ENCODE data around the gene ARID1B. TPM values are rescaled to one million over a fixed set of nuclear protein-coding genes. Genes with fewer than 3 reads are reported as not detected.
A peak's percentile ranks its signal among the peaks of the same experiment; 100 is the strongest.

Gene ARID1B
- total and polyA plus RNA-seq, 2 of the 4 experiments (the other 2 are of a cell fraction) = 14.5 to 20.1 TPM

GRCh38 chr6:156865019-156865629 lies 87.9 kb downstream of the ARID1B start:
- no peak overlapping the region for H2BK120ac ChIP-seq (ENCODE audit: low read depth, low read length)
- H3K27ac ChIP-seq (ENCODE audit: insufficient read depth, low read length) = no peak overlapping the region
- no peak overlapping the region for H4K8ac ChIP-seq (ENCODE audit: low read depth in 2 of 2, low read length in 2 of 2)
- ChIA-PET POLR2A (ENCODE audit: unreplicated experiment) (no interaction called here), CTCF (no interaction called here)
- peaks cover 25% of the 10 kb centered on the region for H3K9me1 ChIP-seq (ENCODE audit: insufficient read depth, low read length)
- H2BK5ac ChIP-seq (ENCODE audit: low read depth, low read length, poor library complexity, severe bottlenecking) = no peak overlapping the region
- H3K4me2 ChIP-seq (ENCODE audit: low read depth, low read length) = peak overlapping the region; percentile 21; the same call in 1 of the 2 replicates
- in situ Hi-C loops (cut with MboI; ENCODE audit: low sequenced_read_pairs) (no loop called here), intact Hi-C loops (cut with micrococcal nuclease) (no loop called here), dilution Hi-C loops (cut with HindIII; ENCODE audit: low sequenced_read_pairs, unreplicated experiment) (no loop called here)
- H3K27me3 ChIP-seq (ENCODE audit: control insufficient read depth, insufficient read depth, low read length) = no peaks in the 10 kb centered on the region
- no peak overlapping the region for H4K91ac ChIP-seq (ENCODE audit: insufficient read depth, low read depth, low read length)
- peaks cover 12% of the 10 kb centered on the region for H3K4me1 ChIP-seq (ENCODE audit: control insufficient read depth, insufficient read depth, low read length)
- no peak overlapping the region for H2AK5ac ChIP-seq (ENCODE audit: low read depth, low read length)
- WGBS, 2 experiments (ENCODE audit: extremely low coverage in 2 of 2, insufficient read length in 1 of 2) = 83% methylated on average over 1 of the region's 1 CpG; no CpG with 5 or more reads in 1 of the 2 experiments
- H2BK15ac ChIP-seq (ENCODE audit: low read depth, low read length) = no peak overlapping the region
- H4K5ac ChIP-seq (ENCODE audit: low read depth, low read length) = no peak overlapping the region
- ATAC-seq (ENCODE audit: low read depth) (no peak), DNase-seq (peak; percentile 49)
- no peak overlapping the region for H3K56ac ChIP-seq (ENCODE audit: extremely low read depth, insufficient read depth, low read length)
- H3K9ac ChIP-seq (ENCODE audit: low read depth, low read length) = no peak overlapping the region
- peak; percentile 72 for TF ChIP-seq RCOR1 (IDR thresholded peaks at IDR 0.05; ENCODE audit: insufficient replicate concordance, low read length)
- no peak for TF ChIP-seq RFX5 (IDR thresholded peaks at IDR 0.05; ENCODE audit: low read depth, low read length)
- 0 out of 2 replicates have a peak, but pooled peaks have one; percentile 6 for TF ChIP-seq BHLHE40 (IDR thresholded peaks at IDR 0.05; ENCODE audit: low read depth, low read length)
- TF ChIP-seq CEBPB (IDR thresholded peaks at IDR 0.05; ENCODE audit: low read depth, low read length) = peak; percentile 64
- no peak for TF ChIP-seq FOS (IDR thresholded peaks at IDR 0.05; ENCODE audit: low read depth, low read length)
- no peak overlapping the region for H3K4ac ChIP-seq (ENCODE audit: low read depth, low read length)
- H3K14ac ChIP-seq (replicated peaks; ENCODE audit: low read depth, low read length) = no peak overlapping the region
- no peak overlapping the region for H3K23ac ChIP-seq (ENCODE audit: low read depth, low read length)
- no peaks in the 10 kb centered on the region for H3K9me3 ChIP-seq (ENCODE audit: control insufficient read depth, insufficient read depth, low read length)
- no peaks in the 10 kb centered on the region for H3K36me3 ChIP-seq (ENCODE audit: control insufficient read depth, insufficient read depth, low read length)
- no peak overlapping the region for H2AFZ ChIP-seq (replicated peaks; ENCODE audit: low read length, poor library complexity)
- H3K4me3 ChIP-seq (ENCODE audit: insufficient read depth, low read depth, low read length) = no peak overlapping the region
- peaks cover 73% of the 10 kb centered on the region for H4K20me1 ChIP-seq (ENCODE audit: insufficient read depth, low read length)
- BruUV-seq (replicated peaks) = no TSS peak
- no peak overlapping the region for H2BK20ac ChIP-seq (ENCODE audit: low read depth, low read length)
- no peak overlapping the region for H2AK9ac ChIP-seq (replicated peaks; ENCODE audit: low read depth, low read length, poor library complexity)
- no peak overlapping the region for H3K18ac ChIP-seq (ENCODE audit: low read depth, low read length)
- H3K79me1 ChIP-seq (ENCODE audit: low read depth in 1 of 2, low read length in 2 of 2) = peaks cover 39 to 65% of the 10 kb centered on the region in 2 experiments

All from IMR-90 (cell line).